Measurements from ENCODE around the gene CHRNB1. TPM values are rescaled to one million over a fixed set of nuclear protein-coding genes. Genes with fewer than 3 reads are reported as not detected.

The CHRNB1 gene
- total and polyA plus RNA-seq, 10 of the 15 experiments (the other 5 are each of a cell fraction or from before 2014, with no cell fraction given) = 5.8 to 14.8 (median 11.3) TPM

DNA sequence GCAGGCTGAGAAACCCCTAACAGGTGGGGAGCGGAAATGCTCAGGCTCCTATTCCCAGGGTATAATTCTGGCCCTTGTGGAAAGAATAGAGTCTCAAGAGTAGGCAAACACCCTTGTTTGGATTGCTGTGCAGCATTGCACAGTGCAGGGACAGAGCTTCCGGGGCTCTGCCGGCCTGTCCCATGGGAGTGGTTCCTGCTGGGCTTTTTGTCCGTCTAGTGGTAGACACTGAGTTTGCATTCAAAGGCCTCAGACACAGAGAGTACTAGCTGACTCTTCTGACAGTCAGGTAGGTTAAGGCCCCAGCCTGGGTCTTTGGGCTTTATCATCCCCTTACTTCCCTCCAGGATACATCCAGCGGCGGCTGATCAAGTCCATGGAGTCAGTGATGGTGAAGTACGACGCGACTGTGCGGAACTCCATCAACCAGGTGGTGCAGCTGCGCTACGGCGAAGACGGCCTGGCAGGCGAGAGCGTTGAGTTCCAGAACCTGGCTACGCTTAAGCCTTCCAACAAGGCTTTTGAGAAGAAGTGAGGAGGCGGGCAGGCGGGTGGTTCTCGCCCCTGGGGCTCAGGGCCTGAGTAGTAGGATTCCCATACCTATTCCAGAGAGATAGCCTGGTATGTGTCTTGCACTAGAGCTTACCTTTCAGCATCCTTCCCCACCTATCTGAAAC lies 57.4 kb downstream of the CHRNB1 start:
- intact Hi-C loops (cut with micrococcal nuclease; ENCODE audit: unreplicated experiment) = no loop called here

More for the DNA sequence above, 57.4 kb downstream of the CHRNB1 start:
- ATAC-seq (no peak; the same call in 2 of the 3 replicates), DNase-seq (ENCODE audit: low read depth, low spot score) (no peak), FAIRE-seq (no peak)
- Histone ChIP-seq H3K27ac (ENCODE audit: control insufficient read depth, insufficient read depth) (no peak overlapping the region), H3K27me3 (replicated peaks in 1 of 2; ENCODE audit: control insufficient read depth in 2 of 2, insufficient read depth in 2 of 2, low read length in 1 of 2) (no peaks in the 10 kb centered on the region), H2AFZ (ENCODE audit: control insufficient read depth, low read depth, low read length) (no peak overlapping the region), H3K4me3 (no peak overlapping the region), H3K4me1 (ENCODE audit: control insufficient read depth, insufficient read depth, low read length) (no peaks in the 10 kb centered on the region), H3K9me3 (replicated peaks; ENCODE audit: control insufficient read depth, insufficient read depth, low read length) (no peaks in the 10 kb centered on the region), H3K79me2 (ENCODE audit: control insufficient read depth, insufficient read depth, low read length) (no peaks in the 10 kb centered on the region), H3K36me3 (ENCODE audit: control insufficient read depth in 2 of 2, insufficient read depth in 2 of 2, low read length in 1 of 2) (peaks cover 55 to 61% of the 10 kb centered on the region in 2 experiments), H4K20me1 (ENCODE audit: control insufficient read depth, insufficient read depth) (no peaks in the 10 kb centered on the region; the same call in 1 of the 2 replicates), H3K9ac (ENCODE audit: control insufficient read depth, insufficient read depth, low read length) (no peak overlapping the region), H3K4me2 (ENCODE audit: control insufficient read depth, insufficient read depth) (no peak overlapping the region)
- TF ChIP-seq HDAC6 (IDR thresholded peaks at IDR 0.05; ENCODE audit: unreplicated experiment) (no peak), KAT2A (conservative IDR thresholded peaks at IDR 0.05; ENCODE audit: control insufficient read depth, low read depth, low read length) (no peak), TCF12 (IDR thresholded peaks at IDR 0.05; ENCODE audit: low read depth, low read length) (no peak), DPF2 (IDR thresholded peaks at IDR 0.05) (no peak), PAX5 (IDR thresholded peaks at IDR 0.05; ENCODE audit: borderline replicate concordance, low read depth, low read length) (no peak), NFXL1 (IDR thresholded peaks at IDR 0.05; ENCODE audit: borderline replicate concordance) (no peak), BCL11A (IDR thresholded peaks at IDR 0.05; ENCODE audit: low read depth, low read length) (no peak), ZNF207 (IDR thresholded peaks at IDR 0.05; ENCODE audit: borderline replicate concordance) (no peak), SPI1 (IDR thresholded peaks at IDR 0.05; ENCODE audit: borderline replicate concordance, insufficient read depth, low read depth, low read length) (no peak), GABPA (IDR thresholded peaks at IDR 0.05; ENCODE audit: low read depth) (no peak)
- TF ChIP-seq, protein P1, sequence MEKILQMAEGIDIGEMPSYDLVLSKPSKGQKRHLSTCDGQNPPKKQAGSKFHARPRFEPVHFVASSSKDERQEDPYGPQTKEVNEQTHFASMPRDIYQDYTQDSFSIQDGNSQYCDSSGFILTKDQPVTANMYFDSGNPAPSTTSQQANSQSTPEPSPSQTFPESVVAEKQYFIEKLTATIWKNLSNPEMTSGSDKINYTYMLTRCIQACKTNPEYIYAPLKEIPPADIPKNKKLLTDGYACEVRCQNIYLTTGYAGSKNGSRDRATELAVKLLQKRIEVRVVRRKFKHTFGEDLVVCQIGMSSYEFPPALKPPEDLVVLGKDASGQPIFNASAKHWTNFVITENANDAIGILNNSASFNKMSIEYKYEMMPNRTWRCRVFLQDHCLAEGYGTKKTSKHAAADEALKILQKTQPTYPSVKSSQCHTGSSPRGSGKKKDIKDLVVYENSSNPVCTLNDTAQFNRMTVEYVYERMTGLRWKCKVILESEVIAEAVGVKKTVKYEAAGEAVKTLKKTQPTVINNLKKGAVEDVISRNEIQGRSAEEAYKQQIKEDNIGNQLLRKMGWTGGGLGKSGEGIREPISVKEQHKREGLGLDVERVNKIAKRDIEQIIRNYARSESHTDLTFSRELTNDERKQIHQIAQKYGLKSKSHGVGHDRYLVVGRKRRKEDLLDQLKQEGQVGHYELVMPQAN (conservative IDR thresholded peaks at IDR 0.05) = no peak
- TF ChIP-seq, protein P2, sequence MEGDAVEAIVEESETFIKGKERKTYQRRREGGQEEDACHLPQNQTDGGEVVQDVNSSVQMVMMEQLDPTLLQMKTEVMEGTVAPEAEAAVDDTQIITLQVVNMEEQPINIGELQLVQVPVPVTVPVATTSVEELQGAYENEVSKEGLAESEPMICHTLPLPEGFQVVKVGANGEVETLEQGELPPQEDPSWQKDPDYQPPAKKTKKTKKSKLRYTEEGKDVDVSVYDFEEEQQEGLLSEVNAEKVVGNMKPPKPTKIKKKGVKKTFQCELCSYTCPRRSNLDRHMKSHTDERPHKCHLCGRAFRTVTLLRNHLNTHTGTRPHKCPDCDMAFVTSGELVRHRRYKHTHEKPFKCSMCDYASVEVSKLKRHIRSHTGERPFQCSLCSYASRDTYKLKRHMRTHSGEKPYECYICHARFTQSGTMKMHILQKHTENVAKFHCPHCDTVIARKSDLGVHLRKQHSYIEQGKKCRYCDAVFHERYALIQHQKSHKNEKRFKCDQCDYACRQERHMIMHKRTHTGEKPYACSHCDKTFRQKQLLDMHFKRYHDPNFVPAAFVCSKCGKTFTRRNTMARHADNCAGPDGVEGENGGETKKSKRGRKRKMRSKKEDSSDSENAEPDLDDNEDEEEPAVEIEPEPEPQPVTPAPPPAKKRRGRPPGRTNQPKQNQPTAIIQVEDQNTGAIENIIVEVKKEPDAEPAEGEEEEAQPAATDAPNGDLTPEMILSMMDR (IDR thresholded peaks at IDR 0.05 in 2 of 3, conservative IDR thresholded peaks at IDR 0.05 in 1 of 3; ENCODE audit: control insufficient read depth in 2 of 3, extremely low read depth in 1 of 3, insufficient read depth in 1 of 3, low read depth in 3 of 3, low read length in 3 of 3) = no peak
- TF ChIP-seq, protein P3, sequence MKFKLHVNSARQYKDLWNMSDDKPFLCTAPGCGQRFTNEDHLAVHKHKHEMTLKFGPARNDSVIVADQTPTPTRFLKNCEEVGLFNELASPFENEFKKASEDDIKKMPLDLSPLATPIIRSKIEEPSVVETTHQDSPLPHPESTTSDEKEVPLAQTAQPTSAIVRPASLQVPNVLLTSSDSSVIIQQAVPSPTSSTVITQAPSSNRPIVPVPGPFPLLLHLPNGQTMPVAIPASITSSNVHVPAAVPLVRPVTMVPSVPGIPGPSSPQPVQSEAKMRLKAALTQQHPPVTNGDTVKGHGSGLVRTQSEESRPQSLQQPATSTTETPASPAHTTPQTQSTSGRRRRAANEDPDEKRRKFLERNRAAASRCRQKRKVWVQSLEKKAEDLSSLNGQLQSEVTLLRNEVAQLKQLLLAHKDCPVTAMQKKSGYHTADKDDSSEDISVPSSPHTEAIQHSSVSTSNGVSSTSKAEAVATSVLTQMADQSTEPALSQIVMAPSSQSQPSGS (IDR thresholded peaks at IDR 0.05; ENCODE audit: low read length) = no peak
- POLR2A ChIA-PET = no interaction called here
- no TSS peak for BruUV-seq (replicated peaks)
- 98% methylated on average over 20 of the region's 20 CpGs for WGBS (ENCODE audit: insufficient coverage, insufficient replicate concordance, low lambda C conversion rate, missing lambda C conversion rate)
- RAD21 ChIA-PET (ENCODE audit: unreplicated experiment) = interaction anchor here (0.6 kb wide), 1 partner anchor 147 kb away, joined by 3 read pairs; the partner anchor contains the start of gene TMEM95
- CTCF ChIA-PET = interaction anchor here (1.0 to 2.3 kb wide), 5 partner anchors 11 to 146 kb away, joined by 3 to 8 read pairs (median 4); partner anchors contain the start of gene TMEM102
- in situ Hi-C loops (cut with MboI) = no loop called here
- SMC1A ChIA-PET (ENCODE audit: uncharacterized antibody, unreplicated experiment) = interaction anchor here (1.0 kb wide), 1 partner anchor 26 kb away, joined by 3 read pairs; no protein-coding TSS in a partner anchor

Data from GM12878 (cell line).